ES-I3 (cell line): ENCODE results near the gene TTBK1.
"Not testable (repeated sequence)": the region's sequence is repeated elsewhere in the genome, so short reads cannot be mapped to it uniquely, and the experiment has no call there.

Source experiments
- H3K36me3 ChIP-seq: 2 replicates; pipeline ENCODE4 v1.6.1; 2013; ENCODE audit warnings: mild to moderate bottlenecking, low read length, control low read depth, moderate library complexity; ENCODE audit not compliant: insufficient read depth
- H3K4me1 ChIP-seq: 2 replicates; pipeline ENCODE4 v1.6.1; 2013; ENCODE audit warnings: mild to moderate bottlenecking, control low read depth, low read length; ENCODE audit not compliant: insufficient read depth
- H3K9ac ChIP-seq: 2 replicates; pipeline ENCODE4 v1.6.1; 2013; ENCODE audit warnings: low read depth, mild to moderate bottlenecking, low read length, moderate library complexity
- H3K9me3 ChIP-seq: 2 replicates; pipeline ENCODE4 v1.6.1; 2013; ENCODE audit warnings: mild to moderate bottlenecking, low read length, moderate library complexity; ENCODE audit not compliant: control insufficient read depth, insufficient read depth

TTBK1 gene

GRCh38 chr6:43299338-43300293, 56.3 kb downstream of the TTBK1 start:
- Histone ChIP-seq H3K9ac (no peak overlapping the region), H3K4me1 (no peaks in the 10 kb centered on the region; the same call in 1 of the 2 replicates), H3K36me3 (no peaks in the 10 kb centered on the region), H3K9me3 (no peaks in the 10 kb centered on the region)

- H3K9ac ChIP-seq = no peak overlapping the region
- no peaks in the 10 kb centered on the region for H3K9me3 ChIP-seq
- H3K4me1 ChIP-seq = no peaks in the 10 kb centered on the region; the same call in 1 of the 2 replicates
- no peaks in the 10 kb centered on the region for H3K36me3 ChIP-seq
These were observed 58.0 kb downstream of the TTBK1 start for GRCh38 chr6:43301081-43301870.

- Histone ChIP-seq H3K4me1 (no peaks in the 10 kb centered on the region; the same call in 1 of the 2 replicates), H3K9me3 (no peaks in the 10 kb centered on the region), H3K36me3 (no peaks in the 10 kb centered on the region), H3K9ac (no peak overlapping the region)
These were observed 58.8 kb downstream of the TTBK1 start for GRCh38 chr6:43302126-43302525.

GRCh38 chr6:43303006-43303405, 59.7 kb downstream of the TTBK1 start:
- H3K9me3 ChIP-seq, H3K9ac ChIP-seq, H3K36me3 ChIP-seq, H3K4me1 ChIP-seq: not testable (repeated sequence)

GRCh38 chr6:43303751-43304331, 60.6 kb downstream of the TTBK1 start:
- Histone ChIP-seq H3K9me3 (no peaks in the 10 kb centered on the region), H3K9ac (no peak overlapping the region), H3K4me1 (0 out of 2 replicates have a peak, but pooled peaks cover 5% of the 10 kb centered on the region), H3K36me3 (no peaks in the 10 kb centered on the region)

GRCh38 chr6:43304361-43304760, 61.1 kb downstream of the TTBK1 start:
- no peaks in the 10 kb centered on the region for H3K9me3 ChIP-seq
- no peak overlapping the region for H3K9ac ChIP-seq
- H3K4me1 ChIP-seq = 0 out of 2 replicates have a peak, but pooled peaks cover 5% of the 10 kb centered on the region
- no peaks in the 10 kb centered on the region for H3K36me3 ChIP-seq

GRCh38 chr6:43304882-43305281, 61.6 kb downstream of the TTBK1 start:
- H3K4me1 ChIP-seq = 0 out of 2 replicates have a peak, but pooled peaks cover 5% of the 10 kb centered on the region
- H3K9me3 ChIP-seq = no peaks in the 10 kb centered on the region
- H3K9ac ChIP-seq = no peak overlapping the region
- H3K36me3 ChIP-seq = no peaks in the 10 kb centered on the region

GRCh38 chr6:43306086-43306485, 62.8 kb downstream of the TTBK1 start:
- Histone ChIP-seq H3K4me1 (0 out of 2 replicates have a peak, but pooled peaks cover 5% of the 10 kb centered on the region), H3K36me3 (no peaks in the 10 kb centered on the region), H3K9ac (no peak overlapping the region), H3K9me3 (no peaks in the 10 kb centered on the region)

- Histone ChIP-seq H3K9me3 (no peaks in the 10 kb centered on the region), H3K36me3 (no peaks in the 10 kb centered on the region), H3K4me1 (0 out of 2 replicates have a peak, but pooled peaks cover 5% of the 10 kb centered on the region), H3K9ac (peak overlapping the region; percentile 69; the same call in 1 of the 2 replicates)
These were observed 64.3 kb downstream of the TTBK1 start for GRCh38 chr6:43307451-43308100.

GRCh38 chr6:43308101-43308989, 65.1 kb downstream of the TTBK1 start, which contains the start of gene CRIP3:
Gene CRIP3, minus strand, starts transcription at chr6:43308826. Its CDS starts 34 bp downstream, at chr6:43308792.
- no peaks in the 10 kb centered on the region for H3K9me3 ChIP-seq
- H3K4me1 ChIP-seq = 0 out of 2 replicates have a peak, but pooled peaks cover 5% of the 10 kb centered on the region
- peak within 1 kb of the TSS; percentile 69 for H3K9ac ChIP-seq
- H3K36me3 ChIP-seq = no peaks in the 10 kb centered on the region

GRCh38 chr6:43308990-43309477, 65.8 kb downstream of the TTBK1 start:
- no peaks in the 10 kb centered on the region for H3K9me3 ChIP-seq
- 0 out of 2 replicates have a peak, but pooled peaks cover 5% of the 10 kb centered on the region for H3K4me1 ChIP-seq
- no peaks in the 10 kb centered on the region for H3K36me3 ChIP-seq
- peak overlapping the region; percentile 69 for H3K9ac ChIP-seq

GRCh38 chr6:43310134-43310533, 66.9 kb downstream of the TTBK1 start:
- Histone ChIP-seq H3K36me3 (no peaks in the 10 kb centered on the region), H3K4me1 (0 out of 2 replicates have a peak, but pooled peaks cover 5% of the 10 kb centered on the region), H3K9me3 (no peaks in the 10 kb centered on the region), H3K9ac (no peak overlapping the region)

GRCh38 chr6:43310624-43311023, 67.3 kb downstream of the TTBK1 start:
- H3K4me1 ChIP-seq = 0 out of 2 replicates have a peak, but pooled peaks cover 5% of the 10 kb centered on the region

More at GRCh38 chr6:43310624-43311023, 67.3 kb downstream of the TTBK1 start:
- Histone ChIP-seq H3K9ac (no peak overlapping the region), H3K36me3 (no peaks in the 10 kb centered on the region), H3K9me3 (no peaks in the 10 kb centered on the region)
